ENCODE measurements around the gene VCAN.

VCAN gene

DNA sequence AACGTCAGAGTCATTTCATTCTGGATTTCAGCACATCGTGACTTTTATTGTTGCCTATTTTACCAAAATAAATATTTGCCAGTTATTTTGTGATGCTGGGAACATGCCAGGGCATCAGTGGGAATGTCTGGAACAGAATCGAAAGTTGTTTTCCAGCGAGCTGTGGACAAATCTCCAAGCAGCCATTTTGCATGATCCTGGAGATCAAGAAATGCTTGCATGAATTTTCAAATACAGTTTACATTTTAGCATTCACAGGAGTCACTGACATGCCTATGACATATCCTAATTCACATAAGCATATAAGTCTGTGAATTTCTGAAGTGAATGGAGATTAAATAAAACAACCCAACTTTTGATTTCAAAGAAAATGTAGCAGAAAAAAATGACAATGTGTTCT lies 119.4 kb downstream of the VCAN start:
- DNase-seq (ENCODE audit: low read depth, low spot score), result no peak
- no peak overlapping the region for H3K4me3 ChIP-seq (ENCODE audit: low read length)

DNA sequence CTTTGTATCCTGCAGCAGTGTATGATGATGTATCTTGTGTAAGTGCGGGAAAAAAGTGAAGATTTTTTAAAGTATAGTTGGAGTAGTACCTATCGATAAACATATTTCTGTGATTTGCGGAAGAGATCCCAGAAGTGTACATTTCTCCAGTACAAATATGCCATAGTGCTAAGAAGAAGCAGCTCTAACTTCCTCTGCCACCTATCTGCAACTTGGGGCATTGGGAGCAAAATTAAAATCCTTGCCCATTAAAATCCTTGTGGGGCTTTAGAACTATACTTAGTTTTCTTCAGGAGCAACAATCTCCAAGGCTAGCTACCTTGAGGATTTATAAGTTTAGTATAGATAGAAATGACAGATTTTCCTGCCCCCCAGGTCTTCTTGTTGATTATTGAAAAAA lies 123.7 kb downstream of the VCAN start:
- no peak for DNase-seq (ENCODE audit: low read depth, low spot score)
- H3K4me3 ChIP-seq (ENCODE audit: low read length), result no peak overlapping the region

DNA sequence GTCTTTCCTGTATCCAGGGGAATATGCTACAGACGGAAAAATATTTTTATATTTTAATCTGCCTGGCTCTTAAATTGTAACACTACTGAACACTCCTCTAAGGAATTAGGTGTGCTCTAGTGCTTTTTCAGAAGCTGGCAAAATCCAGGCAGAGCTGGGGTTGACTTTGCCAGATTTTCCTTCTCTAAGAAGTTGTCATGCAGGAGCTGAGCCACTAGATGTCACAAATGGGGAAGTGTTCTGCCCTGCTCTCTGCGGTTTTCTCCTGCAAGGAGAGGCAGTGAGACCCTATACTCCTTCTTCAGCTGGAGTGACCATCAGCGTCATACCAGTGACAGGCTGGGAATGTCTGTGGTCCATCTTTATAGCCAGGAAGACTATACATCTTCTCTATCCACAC lies 136.6 kb downstream of the VCAN start:
- H3K4me3 ChIP-seq (ENCODE audit: low read length), result no peak overlapping the region
- DNase-seq (ENCODE audit: low read depth, low spot score), result peak; percentile 9

DNA sequence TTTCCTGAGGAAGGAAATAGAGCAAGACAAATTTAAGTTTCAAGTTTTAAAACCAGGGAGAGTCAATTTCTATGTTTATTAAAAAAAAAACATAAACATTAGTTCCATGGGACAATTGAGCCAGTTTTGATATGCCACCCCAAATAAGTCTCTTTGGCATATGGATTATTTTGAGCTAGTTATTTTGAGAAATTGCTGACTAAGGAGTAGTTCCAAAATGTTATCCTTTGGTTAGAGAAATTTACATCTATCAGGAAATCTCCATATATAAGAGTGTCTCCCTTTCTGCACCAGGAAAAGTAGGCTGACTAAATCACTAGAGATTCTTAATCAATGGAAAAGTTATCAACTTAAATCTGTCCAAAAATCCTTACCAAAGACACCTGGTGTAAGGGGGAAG lies 143.3 kb downstream of the VCAN start:
- no peak overlapping the region for H3K4me3 ChIP-seq (ENCODE audit: low read length)
- DNase-seq (ENCODE audit: low read depth, low spot score), result no peak

DNA sequence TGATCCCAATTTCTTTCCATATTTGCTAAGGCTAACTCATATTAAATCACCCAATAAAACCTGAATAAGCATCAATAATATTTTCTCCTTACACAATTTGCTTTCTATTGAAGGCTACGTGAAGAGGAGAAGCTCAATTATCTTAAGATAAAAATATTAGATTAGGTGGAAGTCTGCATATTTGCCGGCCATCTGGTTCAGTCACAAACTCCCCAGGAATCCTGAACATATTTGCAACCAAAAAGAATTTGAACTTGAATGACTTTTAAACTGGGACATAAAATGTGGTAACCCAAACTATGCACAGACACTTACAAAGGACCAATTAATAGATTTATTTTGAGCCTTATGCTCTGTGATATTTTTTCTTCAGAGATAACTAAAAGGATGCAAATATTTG lies 156.8 kb downstream of the VCAN start:
- DNase-seq (ENCODE audit: low read depth, low spot score), result no peak
- no peak overlapping the region for H3K4me3 ChIP-seq (ENCODE audit: low read length)

All from Jurkat, Clone E6-1 (cell line).